Endodermal cell (in vitro differentiated cells): ENCODE measurements around the gene HBG2. TPM values are rescaled to one million over a fixed set of nuclear protein-coding genes. Genes with fewer than 3 reads are reported as not detected.

ENCODE experiments used
- DNase-seq: peaks from one replicate; pipeline ENCODE4 v3.0.0-alpha.2; 2017
- H3K27ac ChIP-seq: 2 replicates; pipeline ENCODE4 v1.5.1; 2013; ENCODE audit warnings: mild to moderate bottlenecking, low read depth, low read length, moderate library complexity
- H3K27me3 ChIP-seq: 2 replicates; pipeline ENCODE4 v1.6.1; 2013; ENCODE audit warnings: mild to moderate bottlenecking, low read length, moderate library complexity; ENCODE audit not compliant: insufficient read depth, control insufficient read depth, poor library complexity, severe bottlenecking
- H3K36me3 ChIP-seq: 2 replicates; pipeline ENCODE4 v1.7.0; 2013; ENCODE audit warnings: mild to moderate bottlenecking, low read length, moderate library complexity; ENCODE audit not compliant: control insufficient read depth, insufficient read depth
- H3K4me1 ChIP-seq: one replicate; pipeline ENCODE4 v1.7.0; 2013; ENCODE audit warnings: low read length; ENCODE audit not compliant: control insufficient read depth, insufficient read depth
- H3K4me3 ChIP-seq: 2 replicates; pipeline ENCODE4 v1.5.1; 2013; ENCODE audit warnings: mild to moderate bottlenecking, low read length, moderate library complexity
- H3K9ac ChIP-seq: 2 replicates; pipeline ENCODE4 v1.6.1; 2013; ENCODE audit warnings: mild to moderate bottlenecking, low read length, moderate library complexity; ENCODE audit not compliant: poor library complexity, severe bottlenecking; ENCODE audit errors: extremely low read depth
- H3K9me3 ChIP-seq: 2 replicates; pipeline ENCODE4 v1.6.1; 2013; ENCODE audit warnings: mild to moderate bottlenecking, low read length, moderate library complexity; ENCODE audit not compliant: control insufficient read depth
- H3K27ac Mint-ChIP-seq: 2 replicates; pipeline ENCODE4 v1.8.0; 2020; ENCODE audit warnings: mixed read lengths
- H3K27me3 Mint-ChIP-seq: 2 replicates; pipeline ENCODE4 v1.8.0; 2021; ENCODE audit warnings: mild to moderate bottlenecking, mixed read lengths; ENCODE audit not compliant: insufficient read depth
- H3K36me3 Mint-ChIP-seq: 2 replicates; pipeline ENCODE4 v1.8.0; 2020; ENCODE audit warnings: low read depth, mixed read lengths
- H3K4me1 Mint-ChIP-seq: 2 replicates; pipeline ENCODE4 v1.8.0; 2020; ENCODE audit warnings: mixed read lengths
- H3K4me3 Mint-ChIP-seq: 2 replicates; pipeline ENCODE4 v1.8.0; 2020; ENCODE audit warnings: mild to moderate bottlenecking, moderate library complexity, mixed read lengths
- H3K9me3 Mint-ChIP-seq: 2 replicates; pipeline ENCODE4 v1.8.0; 2020; ENCODE audit warnings: mild to moderate bottlenecking, mixed read lengths
- CTCF ChIP-seq: fragments of 200-600 bp; sonication (generic); conservative IDR thresholded peaks from 2 replicates; pipeline ENCODE4 v1.5.0; 2021; ENCODE audit warnings: antibody characterized with exemption, mild to moderate bottlenecking
- WGBS, 2 experiments: methylation state at CpG; one replicate each; pipeline versions ENCODE4 v1.1.5 to v1.1.7; 2013; ENCODE audit warnings: missing lambda C conversion rate in 2 of 2, mixed read lengths in 1 of 2; ENCODE audit not compliant: insufficient coverage in 1 of 2, insufficient read length in 1 of 2; 5-methylcytosine and 5-hydroxymethylcytosine counted together
- total RNA-seq, 2 donors: library from RNA; stranded (reverse); fragmentation: NEBNext Ultra II Directional in 1 of 2; extraction: Animal tissue kit (Norgen Biotek cat#: 25700) in 1 of 2; gene quantifications; 2 replicates in 1 of 2; 3 replicates in 1 of 2; pipeline ENCODE4 v1.2.1, GENCODE V29; 2021

The HBG2 gene
- total RNA-seq, 2 donors from 2014 or later, result 0.59 to 0.62 TPM

GRCh38 chr11:5301846-5302245 lies 47.3 kb upstream of the HBG2 start, which contains the start of gene OR51B4:
Gene OR51B4, minus strand, starts transcription at chr11:5301946. Its CDS starts 0 bp downstream, at chr11:5301946.
- Mint-ChIP-seq H3K27me3 (no peaks in the 10 kb centered on the region), H3K4me1 (peaks cover 11% of the 10 kb centered on the region), H3K9me3 (no peaks in the 10 kb centered on the region), H3K36me3 (no peaks in the 10 kb centered on the region), H3K27ac (no peak within 1 kb of the TSS), H3K4me3 (no peak within 1 kb of the TSS)
- no peak for DNase-seq
- Histone ChIP-seq H3K36me3 (no peaks in the 10 kb centered on the region), H3K4me3 (no peak within 1 kb of the TSS), H3K27me3 (no peaks in the 10 kb centered on the region), H3K9me3 (no peaks in the 10 kb centered on the region), H3K9ac (no peak within 1 kb of the TSS), H3K27ac (no peak within 1 kb of the TSS), H3K4me1 (no peaks in the 10 kb centered on the region)
- TF ChIP-seq CTCF, result no peak
- WGBS, 2 experiments, result 93 to 98% methylated on average over 2 of the region's 2 CpGs

GRCh38 chr11:5300251-5300650 lies 45.7 kb upstream of the HBG2 start:
- Histone ChIP-seq H3K36me3 (no peaks in the 10 kb centered on the region), H3K27me3 (no peaks in the 10 kb centered on the region), H3K9me3 (no peaks in the 10 kb centered on the region), H3K4me1 (no peaks in the 10 kb centered on the region), H3K9ac (no peak overlapping the region), H3K4me3 (no peak overlapping the region), H3K27ac (no peak overlapping the region)
- H3K9me3 Mint-ChIP-seq, result no peaks in the 10 kb centered on the region
- TF ChIP-seq CTCF, result no peak
- H3K4me3 Mint-ChIP-seq, result no peak overlapping the region
- 82 to 84% methylated on average over 3 of the region's 3 CpGs for WGBS, 2 experiments
- H3K4me1 Mint-ChIP-seq, result peaks cover 11% of the 10 kb centered on the region
- no peaks in the 10 kb centered on the region for H3K36me3 Mint-ChIP-seq
- no peak for DNase-seq
- H3K27ac Mint-ChIP-seq, result no peak overlapping the region
- H3K27me3 Mint-ChIP-seq, result no peaks in the 10 kb centered on the region

GRCh38 chr11:5298451-5298850 lies 43.9 kb upstream of the HBG2 start:
- Mint-ChIP-seq H3K36me3 (no peaks in the 10 kb centered on the region), H3K4me3 (no peak overlapping the region), H3K4me1 (peaks cover 11% of the 10 kb centered on the region), H3K27ac (no peak overlapping the region), H3K27me3 (no peaks in the 10 kb centered on the region), H3K9me3 (peaks cover 2% of the 10 kb centered on the region)
- no peaks in the 10 kb centered on the region for H3K4me1 ChIP-seq
- WGBS, 2 experiments, result 92 to 100% methylated on average over 1 of the region's 1 CpG
- TF ChIP-seq CTCF, result no peak
- H3K4me3 ChIP-seq, result no peak overlapping the region
- no peak overlapping the region for H3K27ac ChIP-seq
- no peak for DNase-seq
- no peaks in the 10 kb centered on the region for H3K36me3 ChIP-seq
- H3K9ac ChIP-seq, result no peak overlapping the region
- H3K9me3 ChIP-seq, result peaks cover under 1% of the 10 kb centered on the region
- no peaks in the 10 kb centered on the region for H3K27me3 ChIP-seq
